Calu3 (cell line): ENCODE results near the gene EPN3. TPM values are rescaled to one million over a fixed set of nuclear protein-coding genes. Genes with fewer than 3 reads are reported as not detected.

Source experiments
- BruUV-seq: library from RNA; stranded (reverse); fragments of 400-500 nt; replicated peaks from 2 replicates; lab custom pipeline; 2021; lab: Mats Ljungman, UMichigan
- CTCF ChIA-PET: fragments of 300-600 bp; sonication (Branson Sonifier 250); formaldehyde crosslinking; loops from one replicate; lab custom pipeline; 2022; ENCODE audit warnings: antibody characterized with exemption; lab: Charles Lee
- DNase-seq: peaks from one replicate; pipeline ENCODE4 v3.0.0; 2022
- H3K27ac Mint-ChIP-seq: one replicate; pipeline ENCODE4 v1.8.0; 2022; ENCODE audit warnings: mixed read lengths; ENCODE audit not compliant: unreplicated experiment
- H3K27me3 Mint-ChIP-seq: one replicate; pipeline ENCODE4 v1.8.0; 2022; ENCODE audit warnings: mixed read lengths; ENCODE audit not compliant: unreplicated experiment
- H3K36me3 Mint-ChIP-seq: one replicate; pipeline ENCODE4 v1.8.0; 2022; ENCODE audit warnings: mild to moderate bottlenecking, moderate library complexity, mixed read lengths; ENCODE audit not compliant: insufficient read depth, unreplicated experiment
- H3K4me1 Mint-ChIP-seq: one replicate; pipeline ENCODE4 v1.8.0; 2022; ENCODE audit warnings: mild to moderate bottlenecking, low read depth, mixed read lengths; ENCODE audit not compliant: unreplicated experiment
- H3K4me3 Mint-ChIP-seq: one replicate; pipeline ENCODE4 v1.8.0; 2022; ENCODE audit warnings: mild to moderate bottlenecking, low read depth, moderate library complexity, mixed read lengths; ENCODE audit not compliant: unreplicated experiment
- H3K9me3 Mint-ChIP-seq: one replicate; pipeline ENCODE4 v1.8.0; 2022; ENCODE audit warnings: low read depth, mixed read lengths; ENCODE audit not compliant: unreplicated experiment
- intact Hi-C: fragments of 100-400 bp; cut with micrococcal nuclease; formaldehyde crosslinking; loops from one replicate; pipeline ENCODE4 v1.10.0; 2022; ENCODE audit not compliant: unreplicated experiment
- total RNA-seq: library from RNA; stranded (reverse); gene quantifications from 2 replicates; pipeline ENCODE4 v1.2.3, GENCODE V29; 2022
- TF ChIP-seq, protein P1 (sequence below): fragments of 200-600 bp; IDR thresholded peaks from one replicate; pipeline ENCODE4 v1.8.0; 2022; ENCODE audit warnings: antibody characterized with exemption; ENCODE audit not compliant: unreplicated experiment

Gene EPN3
- total RNA-seq, 1 experiment from 2014 or later: 41.9 TPM

DNA sequence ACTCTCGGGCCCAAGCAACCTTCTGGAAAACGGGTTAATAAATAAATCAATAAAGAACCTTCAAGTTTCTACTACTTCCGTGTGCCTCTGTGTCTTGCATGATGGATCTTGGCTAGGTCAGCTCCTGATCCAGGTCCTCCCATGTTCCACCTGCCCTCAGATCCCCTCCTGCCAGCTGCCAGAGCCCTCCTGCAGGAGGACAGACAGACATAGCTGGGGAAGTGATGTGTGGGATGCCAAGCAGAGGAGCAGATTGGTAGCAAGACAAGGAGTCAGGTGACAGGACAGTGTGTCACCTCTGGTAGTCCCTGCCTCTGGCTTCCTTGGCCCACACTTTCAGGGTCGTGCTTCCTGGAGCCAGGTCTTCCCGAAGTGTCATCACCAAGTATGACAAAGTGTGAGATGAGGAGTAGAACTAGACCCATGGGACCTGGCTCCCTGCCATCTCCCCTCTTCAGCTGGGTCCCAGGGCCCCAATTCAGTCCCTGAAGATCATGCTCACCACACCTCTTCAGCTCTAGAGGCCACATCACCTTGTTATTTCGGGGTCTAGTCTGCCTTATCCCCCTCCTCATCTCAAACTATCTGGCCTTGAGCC lies 1.0 kb upstream of the EPN3 start:
- peaks cover 41% of the 10 kb centered on the region for H3K36me3 Mint-ChIP-seq
- TF ChIP-seq, protein P1, sequence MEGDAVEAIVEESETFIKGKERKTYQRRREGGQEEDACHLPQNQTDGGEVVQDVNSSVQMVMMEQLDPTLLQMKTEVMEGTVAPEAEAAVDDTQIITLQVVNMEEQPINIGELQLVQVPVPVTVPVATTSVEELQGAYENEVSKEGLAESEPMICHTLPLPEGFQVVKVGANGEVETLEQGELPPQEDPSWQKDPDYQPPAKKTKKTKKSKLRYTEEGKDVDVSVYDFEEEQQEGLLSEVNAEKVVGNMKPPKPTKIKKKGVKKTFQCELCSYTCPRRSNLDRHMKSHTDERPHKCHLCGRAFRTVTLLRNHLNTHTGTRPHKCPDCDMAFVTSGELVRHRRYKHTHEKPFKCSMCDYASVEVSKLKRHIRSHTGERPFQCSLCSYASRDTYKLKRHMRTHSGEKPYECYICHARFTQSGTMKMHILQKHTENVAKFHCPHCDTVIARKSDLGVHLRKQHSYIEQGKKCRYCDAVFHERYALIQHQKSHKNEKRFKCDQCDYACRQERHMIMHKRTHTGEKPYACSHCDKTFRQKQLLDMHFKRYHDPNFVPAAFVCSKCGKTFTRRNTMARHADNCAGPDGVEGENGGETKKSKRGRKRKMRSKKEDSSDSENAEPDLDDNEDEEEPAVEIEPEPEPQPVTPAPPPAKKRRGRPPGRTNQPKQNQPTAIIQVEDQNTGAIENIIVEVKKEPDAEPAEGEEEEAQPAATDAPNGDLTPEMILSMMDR: no peak
- CTCF ChIA-PET: interaction anchor here (0.7 to 1.1 kb wide), 2 partner anchors 16 to 388 kb away, joined by 6 read pairs; no protein-coding TSS in a partner anchor
- peaks cover 20% of the 10 kb centered on the region for H3K27me3 Mint-ChIP-seq
- H3K4me1 Mint-ChIP-seq: peaks cover 47% of the 10 kb centered on the region
- H3K4me3 Mint-ChIP-seq: peak overlapping the region; percentile 85
- no peaks in the 10 kb centered on the region for H3K9me3 Mint-ChIP-seq
- BruUV-seq: no TSS peak
- intact Hi-C loops: loop anchor here (1.0 to 5.0 kb wide), 2 partner anchors 34 to 49 kb away; no protein-coding TSS in a partner anchor
- H3K27ac Mint-ChIP-seq: peak overlapping the region; percentile 63
- DNase-seq: no peak

DNA sequence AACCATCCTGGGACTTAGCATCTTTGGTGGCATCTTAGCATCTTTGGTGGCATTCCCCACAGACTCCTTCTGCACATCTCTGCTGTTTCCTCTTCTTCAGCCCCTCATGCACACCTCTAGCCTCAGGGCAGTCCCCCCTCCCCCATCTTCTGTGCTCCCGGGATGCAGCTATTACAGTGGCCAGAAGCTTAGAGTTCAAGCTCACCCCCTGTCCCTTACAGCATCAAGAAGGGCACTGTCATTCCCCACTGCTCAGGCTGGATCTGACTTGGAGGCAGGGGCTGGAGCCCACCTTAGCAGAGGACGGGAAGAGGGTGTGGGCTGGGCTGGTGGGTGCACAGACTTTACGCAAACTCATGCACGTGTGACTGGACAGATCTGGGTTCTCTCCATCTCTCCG lies 650 bp downstream of the EPN3 start:
- Mint-ChIP-seq H3K27ac (peak overlapping the region; percentile 63), H3K9me3 (no peaks in the 10 kb centered on the region), H3K36me3 (peaks cover 57% of the 10 kb centered on the region), H3K4me1 (peaks cover 47% of the 10 kb centered on the region), H3K4me3 (peak overlapping the region; percentile 85), H3K27me3 (peaks cover 17% of the 10 kb centered on the region)
- no TSS peak for BruUV-seq
- intact Hi-C loops: loop anchor here (5.0 kb wide), 1 partner anchor 36 kb away; no protein-coding TSS in a partner anchor
- CTCF ChIA-PET: interaction anchor here (0.6 to 1.4 kb wide), 8 partner anchors 8 to 202 kb away, joined by 3 to 5 read pairs (median 3); no protein-coding TSS in a partner anchor
- peak; percentile 47 for DNase-seq
- TF ChIP-seq, protein P1: no peak

DNA sequence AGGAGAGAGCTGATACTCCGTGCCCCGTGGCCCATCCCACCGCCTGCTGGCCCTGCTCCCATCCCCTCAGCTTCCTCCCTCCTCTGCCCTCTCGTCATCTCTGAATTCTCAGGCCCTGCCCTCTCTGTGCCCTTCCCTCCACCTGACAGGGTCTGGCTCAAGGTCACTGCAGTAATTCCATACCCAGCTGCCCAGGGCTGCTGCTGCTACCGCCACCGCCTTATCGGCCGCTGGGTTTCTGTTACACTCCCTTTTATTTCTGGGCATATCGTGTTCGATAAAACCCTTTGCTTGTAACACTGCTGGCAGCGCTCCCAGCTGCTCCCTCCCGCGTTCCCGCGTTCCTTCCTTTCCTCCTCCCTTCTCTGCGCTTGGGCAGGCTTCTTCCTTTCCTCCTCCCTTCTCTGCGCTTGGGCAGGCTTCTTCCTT lies 1.2 kb downstream of the EPN3 start:
- peak; percentile 64 for DNase-seq
- H3K36me3 Mint-ChIP-seq: peaks cover 58% of the 10 kb centered on the region
- H3K9me3 Mint-ChIP-seq: no peaks in the 10 kb centered on the region
- no TSS peak for BruUV-seq
- H3K4me3 Mint-ChIP-seq: peak overlapping the region; percentile 85
- H3K27ac Mint-ChIP-seq: peak overlapping the region; percentile 63
- peaks cover 11% of the 10 kb centered on the region for H3K27me3 Mint-ChIP-seq
- peaks cover 47% of the 10 kb centered on the region for H3K4me1 Mint-ChIP-seq
- TF ChIP-seq, protein P1: no peak
- CTCF ChIA-PET: interaction anchor here (0.5 to 1.4 kb wide), 6 partner anchors 9 to 54 kb away, joined by 3 to 5 read pairs (median 3); no protein-coding TSS in a partner anchor
- intact Hi-C loops: loop anchor here (5.0 kb wide), 1 partner anchor 36 kb away; no protein-coding TSS in a partner anchor

DNA sequence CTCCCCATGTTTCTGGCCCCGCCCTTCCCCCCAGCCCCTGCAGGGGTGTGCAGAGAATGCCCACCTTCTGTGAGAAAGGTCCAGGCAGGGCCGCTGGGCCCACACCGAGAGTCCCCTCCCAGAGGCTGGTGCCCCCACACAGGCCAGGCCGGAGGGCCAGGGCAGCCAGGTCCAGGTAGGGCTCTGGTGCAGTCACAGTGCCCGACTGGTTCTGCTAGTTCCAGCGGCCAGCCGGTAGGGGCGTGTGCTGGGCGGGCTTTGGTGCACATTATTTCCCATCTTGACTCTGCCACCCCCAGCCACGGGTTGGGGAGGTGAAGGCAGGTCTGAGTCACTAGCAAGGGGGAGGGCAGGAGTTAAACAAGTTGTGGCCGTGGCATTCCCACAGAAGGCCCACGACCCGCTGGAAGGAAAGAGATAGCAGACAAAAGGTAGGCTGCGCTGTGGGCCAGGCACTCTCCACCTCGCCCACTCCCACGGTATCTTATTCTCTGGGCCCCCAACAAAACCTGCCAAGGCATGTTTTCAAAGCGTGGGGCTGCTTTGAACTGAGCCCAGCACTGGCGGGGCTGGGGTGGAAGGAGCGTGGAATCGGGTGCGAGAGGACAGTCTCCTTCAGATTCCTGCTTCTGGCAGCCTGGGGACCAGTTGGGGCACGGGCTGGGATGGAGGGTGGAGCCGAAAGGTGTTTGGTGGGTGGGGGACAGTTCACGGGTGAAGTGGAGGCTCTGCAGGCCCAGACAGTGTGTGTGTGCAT lies 1.9 kb downstream of the EPN3 start:
- Mint-ChIP-seq H3K27me3 (peaks cover 5% of the 10 kb centered on the region), H3K27ac (peak overlapping the region; percentile 63), H3K9me3 (no peaks in the 10 kb centered on the region), H3K4me3 (peak overlapping the region; percentile 85), H3K4me1 (peaks cover 47% of the 10 kb centered on the region), H3K36me3 (peaks cover 58% of the 10 kb centered on the region)
- no TSS peak for BruUV-seq
- TF ChIP-seq, protein P1: peak; percentile 96
- intact Hi-C loops: loop anchor here (5.0 kb wide), 1 partner anchor 37 kb away; no protein-coding TSS in a partner anchor
- DNase-seq: peak; percentile 92
- CTCF ChIA-PET: interaction anchor here (0.5 to 1.2 kb wide), 3 partner anchors 9 to 41 kb away, joined by 3 read pairs; no protein-coding TSS in a partner anchor
